Epithelial cell of proximal tubule (primary cell): ENCODE data around the gene APOOL. TPM values are rescaled to one million over a fixed set of nuclear protein-coding genes. Genes with fewer than 3 reads are reported as not detected.
"Not testable (repeated sequence)": the region's sequence is repeated elsewhere in the genome, so short reads cannot be mapped to it uniquely, and the experiment has no call there.

Source experiments
- DNase-seq: peaks from one replicate; pipeline ENCODE4 v3.0.0-alpha.2; 2011; ENCODE audit warnings: low read depth
- H3K4me3 ChIP-seq: 2 replicates; pipeline ENCODE4 v1.5.1; 2011; ENCODE audit warnings: low read depth, mild to moderate bottlenecking, low read length
- CTCF ChIP-seq: conservative IDR thresholded peaks from 2 replicates; pipeline ENCODE4 v1.5.1; 2012; ENCODE audit warnings: low read depth, mild to moderate bottlenecking, low read length
- total RNA-seq: library from RNA; depleted of rRNA; stranded (reverse); fragments of >200 nt; gene quantifications from 2 replicates; pipeline ENCODE4 v1.2.3, GENCODE V29; 2015

APOOL gene
- total RNA-seq, 1 donor from 2014 or later = 6.9 TPM

- no peak for DNase-seq
- no peak for TF ChIP-seq CTCF
- no peak overlapping the region for H3K4me3 ChIP-seq
Measured at GRCh38 chrX:85065512-85066198, 62.0 kb downstream of the APOOL start.

- DNase-seq, H3K4me3 ChIP-seq: not testable (repeated sequence)
Measured at GRCh38 chrX:85077247-85077646, 73.6 kb downstream of the APOOL start.

DNA sequence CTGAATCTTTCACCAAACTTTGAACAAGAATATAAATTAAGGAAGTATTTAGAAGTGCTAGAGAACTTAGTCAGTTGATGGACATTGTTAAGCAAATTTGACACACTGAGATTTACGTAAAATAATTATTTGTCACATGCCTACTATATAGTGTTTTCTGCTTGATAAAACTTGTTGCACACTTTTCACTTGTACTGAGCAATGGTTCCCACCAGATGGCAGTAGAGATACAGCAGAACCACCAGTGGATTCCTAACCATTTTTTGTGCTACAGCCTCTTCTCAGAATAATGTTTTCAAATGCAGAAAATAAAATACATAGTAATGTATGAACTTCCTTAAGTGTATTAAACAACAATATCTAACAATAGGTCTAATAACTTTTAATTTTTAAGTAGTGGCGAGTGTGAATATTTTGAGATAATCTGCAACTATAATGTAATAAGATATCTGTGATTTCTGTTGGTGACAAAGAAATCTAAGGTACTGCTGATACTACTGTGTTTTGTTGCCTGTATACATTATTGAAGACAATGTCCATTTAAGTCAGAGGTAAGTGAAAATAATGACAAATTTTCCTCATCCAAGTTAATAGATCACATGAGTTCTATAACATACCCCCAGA lies 81.2 kb downstream of the APOOL start:
- no peak overlapping the region for H3K4me3 ChIP-seq
- no peak for DNase-seq
- peak; percentile 74 for TF ChIP-seq CTCF

DNA sequence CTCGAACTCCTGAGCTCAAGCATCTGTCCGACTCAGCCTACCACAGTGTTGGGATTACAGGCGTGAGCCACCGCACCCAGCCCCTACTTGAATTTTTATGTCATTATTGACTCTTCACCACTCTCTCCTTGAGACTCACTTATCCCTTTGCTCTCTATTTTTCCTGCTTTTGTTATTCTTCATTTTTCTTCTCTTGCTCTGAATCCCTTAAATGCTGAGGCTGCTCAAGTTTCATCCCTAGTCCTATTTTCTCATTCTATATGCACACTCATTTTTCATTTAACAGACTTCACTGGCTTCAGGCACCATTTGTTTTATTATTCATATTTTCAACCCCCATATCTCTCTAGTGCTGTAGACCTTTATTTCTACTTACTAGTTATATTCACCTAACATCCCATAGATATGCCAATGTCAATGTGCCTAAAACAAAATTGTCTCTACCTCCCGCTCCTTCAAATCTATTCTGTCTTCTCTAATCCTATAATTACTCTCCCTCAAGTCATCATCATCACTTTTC lies 85.7 kb downstream of the APOOL start:
- DNase-seq = no peak
- TF ChIP-seq CTCF = no peak
- H3K4me3 ChIP-seq = no peak overlapping the region

DNA sequence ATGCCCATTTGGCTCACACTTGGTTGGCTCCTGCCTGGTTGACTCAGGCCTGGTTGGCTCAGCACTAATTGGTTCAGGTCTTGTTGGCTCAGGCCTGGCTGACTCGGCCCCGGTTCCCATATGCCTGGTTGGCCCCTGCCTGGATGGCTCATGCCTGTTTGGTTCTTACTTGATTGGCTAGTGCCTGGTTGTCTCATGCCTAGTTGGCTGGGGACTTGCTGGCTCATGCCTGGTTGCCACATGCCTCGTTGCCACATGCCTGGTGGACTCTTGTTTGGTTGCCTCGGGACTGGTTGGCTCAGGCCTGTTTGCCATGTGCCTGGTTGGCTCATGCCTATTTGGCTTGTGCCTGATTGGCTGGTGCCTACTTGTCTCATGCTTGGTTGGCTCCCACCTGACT lies 103.7 kb downstream of the APOOL start:
- DNase-seq = no peak
- no peak for TF ChIP-seq CTCF
- no peak overlapping the region for H3K4me3 ChIP-seq

GRCh38 chrX:85108165-85108564 lies 104.5 kb downstream of the APOOL start:
- DNase-seq = no peak
- no peak overlapping the region for H3K4me3 ChIP-seq
- no peak for TF ChIP-seq CTCF

DNA sequence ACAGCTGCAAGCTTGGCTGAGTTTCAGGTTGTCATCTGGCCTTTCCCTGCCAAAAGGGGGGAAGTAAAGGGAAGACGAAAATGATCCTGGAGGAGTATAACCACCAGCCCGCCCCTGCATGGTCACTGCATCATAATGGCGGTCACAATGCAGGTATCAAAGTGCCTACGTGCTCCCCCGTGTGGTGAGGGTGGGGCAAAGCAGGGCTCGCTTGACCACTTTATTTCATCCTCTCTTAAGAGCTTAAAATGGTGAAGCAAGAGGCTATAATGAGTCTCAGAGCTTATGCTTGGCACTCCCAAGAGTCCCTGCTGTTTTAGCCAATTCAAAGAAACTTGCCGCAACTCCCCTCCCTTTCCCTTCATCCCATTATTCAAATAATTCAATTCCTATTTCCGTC lies 105.6 kb downstream of the APOOL start:
- no peak overlapping the region for H3K4me3 ChIP-seq
- DNase-seq = no peak
- TF ChIP-seq CTCF = peak; percentile 43
